Head of caudate nucleus (tissue), 42 donors: Measurements from ENCODE around the gene ERAP2.
A peak's percentile ranks its signal among the peaks of the same experiment; 100 is the strongest.
"Not testable (repeated sequence)": the region's sequence is repeated elsewhere in the genome, so short reads cannot be mapped to it uniquely, and the experiment has no call there.

Experiments
- DNase-seq, 42 donors: peaks; one replicate each; pipeline versions ENCODE4 v3.0.0 to v3.0.0-alpha.2; 2020 to 2021; ENCODE audit warnings: mixed read lengths in 7 of 42
- intact Hi-C: fragments of 100-400 bp; cut with DNase I; formaldehyde crosslinking; loops from one replicate; pipeline ENCODE4 v1.15.0; 2022

Gene ERAP2

DNA sequence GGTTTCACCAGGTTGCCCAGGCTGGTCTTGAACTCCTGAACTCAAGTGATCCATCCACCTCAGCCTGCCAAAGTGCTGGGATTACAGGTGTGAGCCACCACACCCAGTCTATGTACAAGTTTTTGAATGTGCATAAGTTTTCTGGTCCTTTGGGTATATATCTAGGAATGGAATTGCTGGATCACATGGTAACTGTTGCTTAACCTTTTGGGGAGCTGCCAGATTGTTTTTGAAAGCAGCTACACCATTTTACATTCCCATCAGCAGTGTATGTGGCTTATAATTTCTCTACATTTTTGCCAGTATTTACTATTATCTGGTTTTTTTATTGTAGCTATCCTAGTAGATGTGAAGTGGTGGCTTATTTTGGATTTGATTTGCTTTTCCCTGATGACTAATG, 50.7 kb downstream of the ERAP2 start:
- DNase-seq: no peak
- intact Hi-C loops: no loop called here

DNA sequence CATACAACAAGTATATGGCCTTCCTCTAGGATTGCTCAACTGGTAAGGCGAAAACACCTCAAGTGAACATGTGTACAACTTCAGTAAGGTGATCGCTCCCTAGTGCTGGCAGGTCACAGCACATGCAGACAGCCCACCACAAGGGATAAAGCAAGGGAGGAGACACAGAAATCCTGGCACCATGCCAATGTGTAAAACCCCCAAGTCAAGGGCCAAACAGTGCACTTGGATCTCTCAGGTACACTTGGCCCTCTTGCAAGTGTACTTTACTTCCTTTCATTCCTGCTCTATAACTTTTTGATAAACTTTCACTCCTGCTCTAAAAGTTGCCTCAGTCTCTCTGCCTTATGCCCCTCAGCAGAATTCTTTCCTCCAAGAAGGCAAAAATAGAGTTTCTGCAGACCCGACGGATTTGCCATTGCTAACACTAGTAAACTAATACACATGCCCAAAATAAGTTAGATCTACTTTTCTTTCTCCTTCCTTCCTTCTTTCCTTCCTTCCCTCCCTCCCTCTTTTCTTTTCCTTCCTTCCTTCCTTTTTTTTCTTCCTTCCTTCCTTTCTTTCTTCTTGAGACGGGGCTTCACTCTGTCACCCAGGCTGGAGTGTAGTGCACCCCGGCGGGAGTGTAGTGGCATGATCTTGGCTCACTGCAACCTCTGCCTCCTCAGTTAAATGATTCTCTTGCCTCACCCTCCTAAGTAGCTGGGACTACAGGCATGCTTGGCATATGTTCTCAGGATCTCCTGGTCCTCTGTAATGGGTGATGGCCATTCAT, 52.8 kb downstream of the ERAP2 start:
- DNase-seq: no peak
- intact Hi-C loops: no loop called here

DNA sequence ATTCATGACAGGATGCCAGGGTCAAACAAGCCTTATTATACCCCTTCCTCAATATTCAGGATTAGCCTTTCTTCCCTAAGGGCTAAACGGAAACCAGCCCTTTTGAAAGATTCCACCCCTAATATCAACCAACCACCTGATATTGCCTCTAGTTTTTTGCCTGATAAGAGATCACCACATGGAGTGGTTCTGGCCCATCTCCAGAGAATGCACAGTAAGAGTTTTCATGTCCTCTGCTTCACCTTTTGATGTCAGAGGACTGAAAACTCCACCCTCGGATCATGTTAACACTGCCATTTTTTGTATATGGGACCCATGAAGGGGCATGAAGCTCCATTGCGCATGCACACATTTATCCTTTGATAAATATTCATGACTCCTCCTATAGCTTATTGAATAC, 53.8 kb downstream of the ERAP2 start:
- DNase-seq: no peak
- intact Hi-C loops: no loop called here

DNA sequence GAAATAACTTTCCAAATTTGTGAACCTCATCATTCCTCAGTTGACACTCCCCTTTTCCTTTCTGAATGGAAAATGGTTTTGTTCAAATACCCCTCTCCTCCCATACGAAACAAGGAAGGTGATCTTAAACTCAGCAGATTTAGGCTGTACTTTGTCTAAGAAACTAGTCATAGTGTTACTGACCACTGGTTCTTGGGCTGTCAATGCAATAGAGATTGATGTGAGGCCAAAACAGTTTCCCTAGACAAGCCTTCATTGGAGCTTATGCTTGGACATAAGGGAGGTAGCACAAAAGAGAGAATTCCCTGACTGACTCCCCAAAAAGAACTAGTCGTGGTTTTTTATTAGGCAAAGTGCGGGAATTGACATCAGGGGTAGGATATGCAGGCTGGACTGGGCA, 54.3 kb downstream of the ERAP2 start:
- DNase-seq: no peak
- intact Hi-C loops: no loop called here

DNA sequence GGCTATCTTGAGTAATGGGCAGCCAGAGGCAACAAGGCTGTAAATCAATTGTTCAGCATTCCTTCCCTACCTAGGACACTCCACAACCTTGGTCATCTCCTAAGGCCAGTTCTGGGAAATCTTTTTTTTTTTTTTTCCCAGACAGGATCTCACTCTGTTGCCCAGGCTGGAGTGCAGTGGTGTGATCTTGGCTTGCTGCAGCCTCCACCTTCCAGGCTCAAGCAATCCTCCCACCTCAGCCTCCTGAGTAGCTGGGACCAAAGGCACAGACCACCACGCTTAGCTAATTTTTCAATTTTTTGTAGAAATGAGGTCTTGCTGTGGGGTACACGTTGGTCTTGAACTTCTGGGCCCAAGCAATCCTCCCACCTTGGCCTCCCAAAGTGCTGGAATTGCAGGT, 54.7 kb downstream of the ERAP2 start:
- DNase-seq, intact Hi-C loops: not testable (repeated sequence)

DNA sequence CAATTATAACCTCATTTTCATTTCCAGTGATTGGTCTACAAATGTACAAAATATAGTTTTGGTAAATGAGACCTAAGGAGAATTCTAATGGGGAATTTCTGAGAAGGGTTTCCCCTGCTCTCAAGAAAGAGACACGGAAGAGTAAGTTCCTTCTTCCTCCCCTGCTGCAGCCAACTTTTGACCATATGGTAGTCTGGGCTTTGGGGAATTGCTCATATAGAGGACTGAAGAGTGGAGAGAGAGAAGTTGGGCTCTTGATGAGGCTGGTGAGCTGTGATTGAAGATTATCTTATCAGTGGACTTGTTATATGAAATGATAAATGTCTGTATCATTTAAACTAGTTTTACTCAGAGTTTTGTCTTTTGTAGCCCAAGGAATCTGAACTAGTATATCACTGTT, 55.3 kb downstream of the ERAP2 start:
- DNase-seq: peak in 1 of 42 donors; percentile 12
- intact Hi-C loops: no loop called here

DNA sequence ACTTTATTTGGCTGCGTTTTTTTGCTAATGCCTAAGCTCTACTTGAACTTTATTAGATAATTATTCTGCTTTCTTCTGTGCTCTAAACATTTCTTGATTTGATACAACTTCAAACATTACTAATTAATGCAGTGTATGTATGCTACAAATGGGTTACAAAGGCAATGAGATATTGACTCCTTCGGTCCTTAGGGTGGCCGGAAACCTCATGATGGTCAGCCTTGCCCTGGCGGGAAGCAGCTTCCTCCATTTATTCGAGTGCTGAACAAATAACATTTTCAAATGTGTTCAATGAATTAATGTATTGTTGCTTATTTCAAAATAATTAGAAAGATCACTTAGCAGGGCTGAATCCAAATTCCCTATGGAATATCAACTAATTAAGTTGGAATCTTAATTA, 55.7 kb downstream of the ERAP2 start:
- intact Hi-C loops: no loop called here
- no peak for DNase-seq

DNA sequence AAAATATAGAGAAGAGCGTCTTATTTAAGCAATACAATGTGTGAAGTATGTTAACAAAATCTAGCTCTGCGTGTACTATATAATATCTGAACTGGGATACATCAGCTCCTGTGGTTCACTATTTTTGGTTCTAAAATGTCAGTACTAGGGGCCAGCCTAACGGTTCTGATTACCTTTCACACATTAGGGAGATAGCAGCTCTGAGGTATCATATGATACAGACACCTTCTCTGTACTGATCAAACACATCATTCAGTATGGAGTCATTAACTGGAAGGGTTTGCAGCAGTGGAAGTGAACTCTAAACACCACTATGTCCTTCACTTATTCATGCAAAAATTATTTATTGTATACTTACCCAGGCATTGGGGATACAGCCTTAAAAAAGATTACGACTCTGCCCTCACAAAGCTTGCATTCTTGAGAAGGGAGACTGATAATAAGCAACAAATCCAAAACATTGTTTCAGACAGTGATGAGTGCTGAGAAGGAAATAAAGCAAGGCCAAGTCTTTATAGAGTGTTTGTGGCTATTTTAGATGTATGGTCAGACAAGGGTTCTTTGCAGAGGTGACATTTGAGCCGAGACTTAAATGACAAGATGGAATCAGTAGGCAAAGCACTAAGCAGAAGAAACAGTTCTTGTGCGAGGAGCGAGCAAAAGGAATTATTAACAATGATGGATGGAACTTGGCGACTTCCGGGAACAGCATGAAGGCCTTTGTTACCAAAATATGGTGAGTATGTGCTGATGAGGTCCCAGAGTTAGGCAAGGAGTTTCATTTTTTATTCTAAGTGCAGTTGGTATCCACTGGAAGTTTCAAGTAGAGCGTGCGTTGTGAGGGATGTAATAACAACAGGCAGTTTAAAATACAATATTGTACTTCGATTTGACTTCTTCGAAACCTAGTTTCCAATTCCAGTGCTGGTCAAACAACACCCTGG, 57.7 kb downstream of the ERAP2 start:
- intact Hi-C loops: loop anchor here (2.0 kb wide), 2 partner anchors 59 to 127 kb away; partner anchors contain the start of gene ERAP1
- DNase-seq: peak in 8 of 42 donors; percentile 9 to 38 (median 17)

DNA sequence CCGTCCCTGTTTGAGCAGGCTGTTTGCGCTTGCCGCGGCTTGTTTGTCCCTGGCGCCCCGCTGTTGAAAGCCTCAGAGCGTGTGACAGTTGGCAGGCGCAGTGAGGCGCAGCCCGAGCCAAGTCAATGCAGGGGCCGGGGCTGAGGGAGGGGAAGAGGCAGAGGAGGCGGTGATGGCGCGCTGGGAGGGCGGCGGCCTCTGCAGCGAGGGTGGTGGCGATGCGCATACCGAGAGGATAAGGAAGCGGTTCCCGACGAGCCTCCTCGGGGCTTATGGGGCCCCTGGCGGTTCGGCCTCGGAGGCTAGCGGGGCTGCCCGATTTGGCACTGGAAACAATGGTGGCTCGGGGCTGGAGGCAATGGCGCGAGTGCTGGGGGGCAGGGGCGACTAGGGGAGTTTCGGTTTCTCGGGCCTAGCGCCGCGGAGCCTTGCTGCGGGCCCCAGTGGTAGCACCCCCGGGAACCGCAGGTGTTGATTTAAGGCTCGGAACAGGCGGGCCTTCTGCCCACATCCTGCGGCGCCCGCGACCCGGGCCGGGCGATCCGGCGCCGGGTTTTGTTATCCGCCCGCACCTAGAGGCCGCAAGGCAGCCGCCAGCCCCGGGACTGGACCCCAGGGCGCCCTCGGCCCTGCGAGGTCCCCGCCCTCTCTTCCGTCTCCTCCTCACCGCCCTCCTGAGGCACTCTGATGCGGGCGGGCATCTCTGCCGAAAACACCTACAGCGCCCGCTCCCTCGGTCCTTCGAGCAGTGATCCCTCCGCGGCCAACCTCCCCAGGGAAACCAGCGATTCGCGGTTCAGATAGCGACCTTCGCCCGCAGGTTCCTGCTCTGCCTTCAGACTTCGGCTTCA, 58.6 kb downstream of the ERAP2 start:
- intact Hi-C loops: loop anchor here (2.0 to 5.0 kb wide), 3 partner anchors 60 to 207 kb away; partner anchors contain the start of genes ERAP1 and LIX1
- DNase-seq: peak; percentile 85 to 97 (median 93)

DNA sequence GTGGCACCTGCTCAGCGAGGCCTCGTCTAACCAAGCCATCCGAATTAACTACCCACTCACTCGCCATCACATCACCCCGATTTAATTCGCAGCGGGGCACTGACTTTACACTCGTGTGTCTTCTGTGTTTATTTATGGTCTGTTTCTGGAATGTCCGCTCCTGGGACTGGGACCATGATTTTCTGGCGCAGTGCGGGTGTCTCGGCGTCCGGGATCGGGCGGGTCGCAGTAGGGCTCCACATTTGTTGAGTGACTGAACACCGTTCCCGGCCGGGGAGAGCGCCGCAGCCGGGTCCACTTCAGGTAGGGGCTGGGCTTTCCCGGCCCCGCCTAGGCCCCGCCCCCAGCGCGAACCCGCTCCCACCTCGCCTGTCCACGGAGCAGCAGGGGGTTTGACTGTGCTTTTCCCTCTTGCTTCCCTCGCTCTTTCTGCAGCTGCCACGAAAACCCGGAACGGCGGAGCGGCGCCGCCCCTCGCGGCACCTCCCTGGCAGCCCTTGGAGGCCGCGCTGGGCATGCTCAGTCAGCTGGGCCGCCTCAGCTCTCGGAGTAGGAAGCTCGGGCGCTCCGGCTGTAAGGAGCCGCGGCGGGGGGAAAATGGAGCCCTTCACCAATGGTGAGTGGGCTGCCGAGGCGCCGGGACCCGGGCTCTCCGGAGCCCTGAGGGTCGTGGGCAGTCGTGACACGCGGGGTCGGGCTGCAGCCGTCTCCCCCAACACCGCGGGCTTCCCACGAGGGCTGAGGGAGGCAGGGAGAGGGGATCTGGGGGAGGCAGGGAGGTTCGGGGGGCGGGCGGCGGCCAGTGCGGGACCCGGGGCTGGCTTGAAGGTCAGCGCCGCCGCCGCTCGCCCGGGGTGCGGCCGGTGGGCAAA, 59.5 kb downstream of the ERAP2 start, which contains the start of gene LNPEP:
Gene LNPEP, plus strand, starts transcription at position 522 of the 872 bp plus-strand sequence. Its CDS starts 76 bp downstream, at position 598.
- intact Hi-C loops: loop anchor here (2.0 to 5.0 kb wide), 3 partner anchors 61 to 207 kb away; partner anchors contain the start of genes ERAP1 and LIX1
- peak; percentile 90 to 99 (median 97) for DNase-seq

DNA sequence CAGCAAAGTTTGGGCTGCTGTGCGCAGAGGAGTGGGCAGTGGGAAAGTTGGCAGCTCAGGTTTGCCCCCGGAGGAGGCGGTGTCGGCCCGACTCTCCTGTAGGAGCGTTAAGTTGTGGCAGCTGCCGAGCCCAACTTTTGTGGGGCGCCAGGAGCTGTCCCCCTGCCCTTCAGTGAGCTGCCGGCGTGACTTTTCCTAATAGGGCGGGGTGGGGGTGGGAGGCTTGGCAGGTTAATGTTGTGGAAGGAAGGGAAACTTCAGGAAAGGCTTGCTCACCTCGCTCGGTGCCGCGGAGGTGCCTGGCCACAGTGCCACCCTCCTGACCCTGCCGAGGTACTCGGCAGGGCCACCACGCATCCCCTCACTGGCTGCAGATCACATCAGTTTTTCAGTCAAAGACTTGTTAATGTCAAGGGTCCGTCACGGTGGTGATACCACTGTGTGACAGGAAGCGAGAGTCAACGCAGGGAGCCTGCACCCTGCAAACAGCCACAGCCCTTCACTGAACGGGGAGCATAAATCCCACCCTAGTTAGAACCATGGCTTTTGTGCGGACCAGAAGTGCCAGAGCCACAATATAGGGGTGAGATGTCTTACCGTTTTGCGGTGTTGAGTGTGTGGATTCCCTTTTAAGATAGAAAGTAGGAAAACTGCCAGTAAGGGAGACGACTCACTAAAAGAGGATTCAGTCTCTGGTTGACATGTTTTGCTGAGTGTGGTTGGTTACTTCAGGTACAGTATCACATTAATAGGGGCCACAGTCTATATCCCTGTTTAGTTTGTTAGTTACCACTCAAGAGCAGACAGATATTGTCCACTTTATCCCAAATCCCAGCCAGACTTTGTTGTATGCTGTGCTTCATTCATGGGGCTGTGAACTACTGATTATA, 60.4 kb downstream of the ERAP2 start:
- peak in 39 of 42 donors; percentile 21 to 68 (median 40) for DNase-seq
- intact Hi-C loops: loop anchor here (5.0 kb wide), 1 partner anchor 206 kb away; the partner anchor contains the start of gene LIX1

DNA sequence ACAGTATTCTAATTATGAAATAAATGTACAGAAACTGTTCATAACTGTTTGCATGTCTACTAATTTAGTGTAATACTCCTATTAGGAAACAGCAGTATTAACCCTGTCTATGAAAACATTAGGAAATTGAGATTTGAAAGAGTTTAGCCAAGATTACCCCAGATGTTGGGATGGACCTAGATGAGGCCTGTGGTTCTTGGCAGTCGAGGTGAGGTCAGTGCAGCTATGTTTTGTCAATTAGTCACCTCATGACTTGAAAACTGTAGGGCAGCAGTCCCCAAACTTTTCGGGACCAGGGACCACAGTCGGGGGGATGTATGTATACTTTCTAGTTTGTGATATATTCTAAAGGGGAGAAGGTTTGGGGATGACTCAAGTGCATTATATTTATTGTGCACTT, 64.3 kb downstream of the ERAP2 start:
- no peak for DNase-seq
- intact Hi-C loops: loop anchor here (10.0 kb wide), 1 partner anchor 186 kb away; no protein-coding TSS in a partner anchor

DNA sequence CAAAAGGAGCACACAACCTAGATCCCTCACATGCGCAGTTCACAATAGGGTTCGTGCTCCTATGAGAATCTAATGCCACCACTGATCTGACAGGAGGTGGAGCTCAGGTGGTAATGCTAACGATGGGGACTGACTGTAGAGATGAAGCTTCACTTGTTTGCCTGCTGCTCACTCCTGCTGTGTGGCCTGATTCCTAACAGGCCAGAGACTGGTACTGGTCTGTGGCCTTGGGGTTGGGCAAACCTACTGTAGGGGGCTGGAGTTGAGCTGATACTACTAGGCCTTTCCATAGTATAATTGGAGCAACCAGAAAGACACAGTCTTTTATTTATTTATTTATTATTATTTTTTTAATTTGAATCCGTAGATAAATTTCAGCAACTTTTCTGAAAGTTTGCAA, 64.8 kb downstream of the ERAP2 start:
- DNase-seq: no peak
- intact Hi-C loops: loop anchor here (10.0 kb wide), 1 partner anchor 186 kb away; no protein-coding TSS in a partner anchor

DNA sequence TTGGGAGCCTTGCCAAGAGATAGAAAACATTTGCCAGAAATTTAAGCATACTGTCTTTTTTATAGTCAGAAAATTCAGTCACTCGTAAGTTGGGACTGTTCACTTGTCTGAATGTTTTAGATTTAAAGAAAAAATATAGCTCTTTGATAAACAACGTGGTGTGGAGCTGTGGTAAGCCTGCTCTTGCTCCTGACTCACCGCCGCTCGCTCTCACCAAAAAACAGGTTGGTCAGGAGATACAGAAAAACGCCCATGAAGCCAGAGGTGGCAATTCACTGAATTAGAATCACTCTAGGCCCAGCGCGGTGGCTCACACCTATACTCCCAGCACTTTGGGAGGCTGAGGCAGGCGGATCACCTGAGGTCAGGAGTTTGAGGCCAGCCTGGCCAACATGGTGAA, 65.8 kb downstream of the ERAP2 start:
- intact Hi-C loops: loop anchor here (10.0 kb wide), 1 partner anchor 187 kb away; no protein-coding TSS in a partner anchor
- no peak for DNase-seq

DNA sequence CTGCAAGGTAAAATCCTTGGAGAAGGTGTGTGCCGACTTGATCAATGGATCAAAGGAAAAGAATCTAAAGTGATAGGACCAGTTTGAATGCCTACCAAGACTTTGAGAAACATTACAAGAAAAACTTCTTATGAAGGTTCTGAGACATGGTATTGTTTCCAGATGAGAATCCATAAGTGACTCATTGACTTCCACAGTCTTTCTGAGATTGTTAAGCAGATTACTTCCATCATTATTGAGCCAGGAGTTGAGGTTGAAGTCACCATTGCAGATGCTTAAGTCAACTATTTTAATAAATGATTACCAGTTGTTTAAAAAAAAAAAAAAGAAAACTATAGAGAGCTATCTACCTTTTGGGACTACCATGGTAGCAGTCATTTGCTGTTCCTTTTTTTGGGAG, 66.6 kb downstream of the ERAP2 start:
- no peak for DNase-seq
- intact Hi-C loops: loop anchor here (10.0 kb wide), 1 partner anchor 188 kb away; no protein-coding TSS in a partner anchor

DNA sequence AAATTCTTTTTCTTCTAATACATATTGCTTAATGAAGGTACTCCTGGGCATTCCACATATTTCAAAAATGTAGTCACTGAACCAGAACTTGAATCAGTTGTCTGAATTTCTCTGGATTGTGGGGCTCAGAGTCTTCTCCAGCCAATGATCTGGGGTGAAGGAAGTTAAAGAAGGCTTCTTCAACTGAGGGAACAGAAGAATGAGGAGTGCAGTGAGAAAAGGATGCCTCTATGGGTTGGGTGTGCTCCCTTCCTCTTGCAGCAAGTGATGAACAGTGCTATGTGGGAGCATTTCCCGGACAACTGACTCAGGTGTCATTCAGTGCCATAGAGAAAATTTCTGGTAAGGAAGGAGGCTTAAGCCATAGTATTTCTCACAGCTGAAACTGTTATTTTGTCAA, 67.5 kb downstream of the ERAP2 start:
- no peak for DNase-seq
- intact Hi-C loops: loop anchor here (10.0 kb wide), 1 partner anchor 189 kb away; no protein-coding TSS in a partner anchor
